H9 (cell line): Measurements from ENCODE around the gene ABCC12. TPM values are rescaled to one million over a fixed set of nuclear protein-coding genes. Genes with fewer than 3 reads are reported as not detected.

ENCODE experiments used
- DNase-seq: peaks from one replicate; pipeline ENCODE4 v3.0.0-alpha.2; 2017
- H2AFZ ChIP-seq: one replicate; pipeline ENCODE4 v1.6.1; 2013; ENCODE audit warnings: mild to moderate bottlenecking, low read length, control low read depth, moderate library complexity
- H2AK5ac ChIP-seq: 2 replicates; pipeline ENCODE4 v1.6.1; 2013; ENCODE audit warnings: low read length, control low read depth, mixed read lengths; ENCODE audit not compliant: insufficient read length
- H2BK120ac ChIP-seq: one replicate; pipeline ENCODE4 v1.6.1; 2013; ENCODE audit warnings: low read depth, mild to moderate bottlenecking, low read length, control low read depth, inconsistent platforms; ENCODE audit not compliant: poor library complexity, severe bottlenecking
- H2BK12ac ChIP-seq: 2 replicates; pipeline ENCODE4 v1.6.1; 2013; ENCODE audit warnings: low read length, control low read depth, mixed read lengths, low read depth; ENCODE audit not compliant: insufficient read length
- H2BK15ac ChIP-seq: 2 replicates; pipeline ENCODE4 v1.6.1; 2013; ENCODE audit warnings: low read depth, low read length, control low read depth
- H2BK20ac ChIP-seq: one replicate; pipeline ENCODE4 v1.6.1; 2013; ENCODE audit warnings: low read depth, mild to moderate bottlenecking, low read length, control low read depth, inconsistent platforms; ENCODE audit not compliant: poor library complexity, severe bottlenecking
- H2BK5ac ChIP-seq: 2 replicates; pipeline ENCODE4 v1.6.1; 2013; ENCODE audit warnings: low read length, control low read depth, mixed read lengths; ENCODE audit not compliant: insufficient read length
- H3K14ac ChIP-seq: 2 replicates; pipeline ENCODE4 v1.6.1; 2013; ENCODE audit warnings: low read length, control low read depth; ENCODE audit not compliant: insufficient read depth
- H3K18ac ChIP-seq: 2 replicates; pipeline ENCODE4 v1.6.1; 2013; ENCODE audit warnings: low read depth, mild to moderate bottlenecking, mixed read lengths, low read length, control low read depth; ENCODE audit not compliant: insufficient read length
- H3K23ac ChIP-seq: 2 replicates; pipeline ENCODE4 v1.6.1; 2013; ENCODE audit warnings: low read length, control low read depth, mixed read lengths, low read depth; ENCODE audit not compliant: insufficient read length
- H3K23me2 ChIP-seq: 2 replicates; pipeline ENCODE4 v1.6.1; 2013; ENCODE audit warnings: low read depth, mild to moderate bottlenecking, mixed read lengths, low read length, control low read depth; ENCODE audit not compliant: insufficient read length, poor library complexity, severe bottlenecking
- H3K27ac ChIP-seq: 2 replicates; pipeline ENCODE4 v1.5.1; 2013; ENCODE audit warnings: low read length, control low read depth, mixed read lengths, low read depth; ENCODE audit not compliant: insufficient read length
- H3K27me3 ChIP-seq: 2 replicates; pipeline ENCODE4 v1.6.1; 2013; ENCODE audit warnings: low read length, control low read depth, inconsistent platforms; ENCODE audit not compliant: insufficient read depth
- H3K4ac ChIP-seq: 2 replicates; pipeline ENCODE4 v1.6.1; 2013; ENCODE audit warnings: low read depth, mild to moderate bottlenecking, control low read depth, inconsistent platforms, low read length, moderate library complexity
- H3K4me1 ChIP-seq: 2 replicates; pipeline ENCODE4 v1.6.1; 2013; ENCODE audit warnings: low read length, control low read depth, inconsistent platforms; ENCODE audit not compliant: insufficient read depth
- H3K4me2 ChIP-seq: 2 replicates; pipeline ENCODE4 v1.6.1; 2013; ENCODE audit warnings: low read length, control low read depth, mixed read lengths; ENCODE audit not compliant: insufficient read length, insufficient read depth
- H3K56ac ChIP-seq: 2 replicates; pipeline ENCODE4 v1.6.1; 2013; ENCODE audit warnings: low read depth, mild to moderate bottlenecking, mixed read lengths, low read length, control low read depth; ENCODE audit not compliant: insufficient read length
- H3K79me1 ChIP-seq: 2 replicates; pipeline ENCODE4 v1.6.1; 2013; ENCODE audit warnings: low read depth, mild to moderate bottlenecking, moderate library complexity, low read length, control low read depth, inconsistent platforms; ENCODE audit not compliant: insufficient read depth, poor library complexity, severe bottlenecking
- H3K79me2 ChIP-seq: 2 replicates; pipeline ENCODE4 v1.6.1; 2013; ENCODE audit warnings: low read length, control low read depth, inconsistent platforms; ENCODE audit not compliant: insufficient read depth
- H3K9ac ChIP-seq: 2 replicates; pipeline ENCODE4 v1.6.1; 2013; ENCODE audit warnings: low read length, control low read depth, mixed read lengths; ENCODE audit not compliant: insufficient read length; ENCODE audit errors: extremely low read depth
- H3K9me3 ChIP-seq: one replicate; pipeline ENCODE4 v1.6.1; 2013; ENCODE audit warnings: low read depth, low read length, inconsistent platforms; ENCODE audit not compliant: control insufficient read depth
- H3T11ph ChIP-seq: one replicate; pipeline ENCODE4 v1.6.1; 2013; ENCODE audit warnings: mild to moderate bottlenecking, low read length, control low read depth, inconsistent platforms
- H4K20me1 ChIP-seq: one replicate; pipeline ENCODE4 v1.6.1; 2013; ENCODE audit not compliant: control insufficient read depth, insufficient read length, insufficient read depth
- H4K5ac ChIP-seq: 2 replicates; pipeline ENCODE4 v1.6.1; 2013; ENCODE audit warnings: low read depth, mild to moderate bottlenecking, mixed read lengths, low read length, control low read depth; ENCODE audit not compliant: insufficient read length
- H4K8ac ChIP-seq: replicated peaks from 2 replicates; pipeline ENCODE4 v1.6.1; 2013; ENCODE audit warnings: low read length, control low read depth, mixed read lengths, low read depth; ENCODE audit not compliant: insufficient read length
- H4K91ac ChIP-seq: 2 replicates; pipeline ENCODE4 v1.6.1; 2013; ENCODE audit warnings: low read depth, mild to moderate bottlenecking, moderate library complexity, mixed read lengths, low read length, control low read depth; ENCODE audit not compliant: insufficient read length
- H3K27ac Mint-ChIP-seq, 3 experiments: 2 replicates in 2 of 3; 3 replicates in 1 of 3; pipeline ENCODE4 v1.8.0; 2020 to 2021; ENCODE audit warnings: mixed read lengths in 3 of 3, mild to moderate bottlenecking in 1 of 3, moderate library complexity in 1 of 3
- H3K27me3 Mint-ChIP-seq: 2 replicates; pipeline ENCODE4 v1.8.0; 2021; ENCODE audit warnings: low read depth, mild to moderate bottlenecking, moderate library complexity, mixed read lengths
- H3K36me3 Mint-ChIP-seq, 3 experiments: 2 replicates in 2 of 3; 3 replicates in 1 of 3; pipeline ENCODE4 v1.8.0; 2020 to 2021; ENCODE audit warnings: low read depth in 3 of 3, mixed read lengths in 3 of 3; ENCODE audit not compliant: insufficient read depth in 1 of 3
- H3K4me1 Mint-ChIP-seq, 2 experiments: 2 replicates each; pipeline ENCODE4 v1.8.0; 2020; ENCODE audit warnings: mixed read lengths in 2 of 2
- H3K4me3 Mint-ChIP-seq, 2 experiments: 2 replicates in 1 of 2; 3 replicates in 1 of 2; pipeline ENCODE4 v1.8.0; 2020 to 2021; ENCODE audit warnings: mild to moderate bottlenecking in 2 of 2, mixed read lengths in 2 of 2, moderate library complexity in 1 of 2
- H3K9me3 Mint-ChIP-seq, 2 experiments: 2 replicates in 1 of 2; 3 replicates in 1 of 2; pipeline ENCODE4 v1.8.0; 2020; ENCODE audit warnings: mild to moderate bottlenecking in 2 of 2, mixed read lengths in 2 of 2, moderate library complexity in 1 of 2
- CTCF ChIP-seq: fragments of 200-600 bp; sonication (generic); conservative IDR thresholded peaks from 3 replicates; pipeline ENCODE4 v1.8.0; 2021; ENCODE audit warnings: antibody characterized with exemption, mild to moderate bottlenecking
- WGBS: extraction: QIAGEN DNeasy Blood & Tissue Kit; methylation state at CpG from one replicate; pipeline ENCODE4 v1.1.7; 2013; ENCODE audit warnings: missing lambda C conversion rate, low lambda C conversion rate, mixed read lengths; ENCODE audit not compliant: insufficient read length; ENCODE audit errors: extremely low coverage; 5-methylcytosine and 5-hydroxymethylcytosine counted together
- total RNA-seq: library from RNA; stranded (reverse); gene quantifications from 2 replicates; pipeline ENCODE4 v1.2.1, GENCODE V29; 2021

The ABCC12 gene
- total RNA-seq, 1 experiment from 2014 or later, result 0.09 TPM

GRCh38 chr16:48129926-48130325 lies 25.9 kb downstream of the ABCC12 start:
- H4K91ac ChIP-seq, result no peak overlapping the region
- TF ChIP-seq CTCF, result no peak
- no peak overlapping the region for H3K56ac ChIP-seq
- H3T11ph ChIP-seq, result no peak overlapping the region
- H2BK120ac ChIP-seq, result no peak overlapping the region
- no peak overlapping the region for H4K5ac ChIP-seq
- peaks cover 6 to 11% of the 10 kb centered on the region in 2 experiments for H3K4me1 Mint-ChIP-seq
- H3K23me2 ChIP-seq, result no peaks in the 10 kb centered on the region
- WGBS, result no CpG with 5 or more reads among the region's 3 CpGs
- H2AFZ ChIP-seq, result no peak overlapping the region
- H3K9me3 Mint-ChIP-seq, result peaks cover 0 to 2% of the 10 kb centered on the region in 2 experiments; a peak in 1 of 5 replicates
- H3K9ac ChIP-seq, result no peak overlapping the region
- no peak overlapping the region for H2BK15ac ChIP-seq
- no peak overlapping the region for H3K27ac ChIP-seq
- no peaks in the 10 kb centered on the region; the same call in none of the 2 replicates for H3K27me3 Mint-ChIP-seq
- H3K4ac ChIP-seq, result no peak overlapping the region
- no peak overlapping the region for H3K4me3 Mint-ChIP-seq
- H3K79me2 ChIP-seq, result no peaks in the 10 kb centered on the region
- no peak overlapping the region for H4K8ac ChIP-seq
- H3K18ac ChIP-seq, result no peak overlapping the region
- no peak overlapping the region for H2BK12ac ChIP-seq
- H3K14ac ChIP-seq, result no peak overlapping the region
- no peak overlapping the region for H3K27ac Mint-ChIP-seq
- H2BK20ac ChIP-seq, result no peak overlapping the region
- no peak overlapping the region for H3K4me2 ChIP-seq
- peaks cover 0 to 1% (median 0%) of the 10 kb centered on the region in 3 experiments; a peak in 1 of 7 replicates for H3K36me3 Mint-ChIP-seq
- no peak for DNase-seq
- H3K9me3 ChIP-seq, result no peaks in the 10 kb centered on the region
- H3K23ac ChIP-seq, result no peak overlapping the region
- H3K27me3 ChIP-seq, result no peaks in the 10 kb centered on the region
- H2AK5ac ChIP-seq, result no peak overlapping the region
- H4K20me1 ChIP-seq, result no peaks in the 10 kb centered on the region
- no peaks in the 10 kb centered on the region for H3K79me1 ChIP-seq
- H3K4me1 ChIP-seq, result peaks cover 2% of the 10 kb centered on the region; the same call in 1 of the 2 replicates
- no peak overlapping the region for H2BK5ac ChIP-seq
